Gastrocnemius medialis (tissue), 4 donors: ENCODE data around the gene P2RY11.

ENCODE experiments used
- CTCF ChIP-seq, 5 experiments: fragments of 450-650 bp in 3 of 5; fragments of 200-600 bp in 2 of 5; sonication (generic) in 2 of 5; IDR thresholded peaks in 4 of 5; conservative IDR thresholded peaks in 1 of 5; 1 replicate in 4 of 5; 2 replicates in 1 of 5; pipeline ENCODE4 v1.5.1; 2016 to 2019; ENCODE audit warnings: antibody characterized with exemption in 5 of 5, mild to moderate bottlenecking in 3 of 5, moderate library complexity in 3 of 5
- POLR2A ChIP-seq, 2 donors: fragments of 450-650 bp; IDR thresholded peaks; one replicate each; pipeline ENCODE4 v1.6.1; 2017; ENCODE audit warnings: antibody characterized with exemption in 2 of 2, mild to moderate bottlenecking in 2 of 2, moderate library complexity in 2 of 2

DNA sequence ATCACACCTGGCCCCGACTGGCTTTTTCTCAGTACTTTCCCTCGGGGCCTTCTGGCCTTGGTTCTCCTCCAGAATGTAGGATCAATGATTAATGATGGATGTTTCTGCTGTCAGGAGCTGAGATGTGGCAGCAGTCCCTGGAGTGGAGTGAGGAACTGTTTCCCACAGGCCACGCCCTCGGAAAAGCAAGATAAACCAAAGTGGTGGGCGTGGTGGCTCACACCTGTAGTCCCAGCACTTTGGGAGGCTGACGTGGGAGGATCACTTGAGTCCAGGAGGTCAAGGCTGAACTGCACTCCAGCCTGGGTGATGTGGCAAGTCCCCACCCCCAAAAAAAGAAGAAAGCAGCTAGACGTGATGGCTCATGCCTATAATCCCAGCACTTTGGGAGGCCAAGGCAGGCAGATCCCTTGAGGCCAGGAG is 32.5 kb upstream of the P2RY11 start:
- TF ChIP-seq POLR2A (IDR thresholded peaks at IDR 0.05) (no peak), CTCF (IDR thresholded peaks at IDR 0.05 in 4 of 5, conservative IDR thresholded peaks at IDR 0.05 in 1 of 5) (no peak)
